B cell (primary cell): ENCODE data around the gene CLIP2. TPM values are rescaled to one million over a fixed set of nuclear protein-coding genes. Genes with fewer than 3 reads are reported as not detected.

ENCODE experiments used
- ATAC-seq: fragments of 200-7000 bp; cut with Tn5 transposase; one replicate; pipeline ENCODE4 v1.10.0; 2021; ENCODE audit warnings: low read depth, mild to moderate bottlenecking, moderate number of reproducible peaks, moderate library complexity
- CTCF ChIA-PET: fragments of 350-600 bp; sonication (Branson Sonifier 250); formaldehyde crosslinking; loops from one replicate; lab custom pipeline; 2021; ENCODE audit warnings: antibody characterized with exemption, inconsistent platforms; lab: Charles Lee
- POLR2A ChIA-PET: fragments of 350-600 bp; sonication (Branson Sonifier 250); formaldehyde crosslinking; loops from one replicate; lab custom pipeline; 2021; ENCODE audit warnings: antibody characterized with exemption; lab: Charles Lee
- DNase-seq: peaks from one replicate; pipeline ENCODE4 v3.0.0; 2013
- H2AFZ ChIP-seq: 2 replicates; pipeline ENCODE4 v1.6.1; 2012; ENCODE audit warnings: mild to moderate bottlenecking, low read depth, low read length; ENCODE audit not compliant: insufficient read depth, poor library complexity, severe bottlenecking
- H3K27ac ChIP-seq, 2 donors: 1 replicate in 1 of 2; 2 replicates in 1 of 2; pipeline ENCODE4 v1.5.1; 2012 to 2013; ENCODE audit warnings: low read length in 2 of 2, mild to moderate bottlenecking in 2 of 2, moderate library complexity in 1 of 2
- H3K27me3 ChIP-seq, 4 experiments: fragments of 200-600 bp in 1 of 4; sonication (generic) in 1 of 4; replicated peaks in 1 of 4; 1 replicate in 2 of 4; 2 replicates in 2 of 4; pipeline versions ENCODE4 v1.6.1 to v1.7.0; 2013 to 2016; ENCODE audit warnings: low read length in 3 of 4, mild to moderate bottlenecking in 2 of 4, mixed read lengths in 1 of 4, moderate library complexity in 1 of 4; ENCODE audit not compliant: insufficient read depth in 4 of 4, control insufficient read depth in 3 of 4; ENCODE audit errors: control extremely low read depth in 1 of 4
- H3K36me3 ChIP-seq, 2 experiments: replicated peaks in 1 of 2; 1 replicate in 1 of 2; 2 replicates in 1 of 2; pipeline versions ENCODE4 v1.6.1 to v1.7.1; 2013; ENCODE audit warnings: low read length in 1 of 2; ENCODE audit not compliant: insufficient read depth in 2 of 2, control insufficient read depth in 1 of 2; ENCODE audit errors: control extremely low read depth in 1 of 2, extremely low read depth in 1 of 2
- H3K4me1 ChIP-seq, 2 donors: fragments of 200-600 bp in 1 of 2; sonication (generic) in 1 of 2; 1 replicate in 1 of 2; 2 replicates in 1 of 2; pipeline versions ENCODE4 v1.5.1 to v1.6.1; 2013 to 2017; ENCODE audit warnings: low read length in 2 of 2; ENCODE audit not compliant: control insufficient read depth in 2 of 2, insufficient read depth in 2 of 2
- H3K4me2 ChIP-seq: replicated peaks from 2 replicates; pipeline ENCODE3; 2012; ENCODE audit warnings: mild to moderate bottlenecking, low read depth, low read length; ENCODE audit not compliant: poor library complexity, severe bottlenecking
- H3K4me3 ChIP-seq, 5 experiments: fragments of 200-600 bp in 1 of 5; sonication (generic) in 1 of 5; 1 replicate in 3 of 5; 2 replicates in 2 of 5; pipeline versions ENCODE4 v1.5.1 to v1.7.0; 2011 to 2016; ENCODE audit warnings: low read length in 4 of 5, mild to moderate bottlenecking in 4 of 5, low read depth in 2 of 5, control low read depth in 1 of 5, moderate library complexity in 1 of 5; ENCODE audit not compliant: insufficient read depth in 1 of 5; ENCODE audit errors: control extremely low read depth in 1 of 5, extremely low read depth in 1 of 5
- H3K79me2 ChIP-seq: fragments of 200-600 bp; sonication (generic); one replicate; pipeline ENCODE4 v1.6.0; 2016; ENCODE audit warnings: low read length; ENCODE audit not compliant: control insufficient read depth, insufficient read depth
- H3K9ac ChIP-seq: fragments of 200-600 bp; sonication (generic); 2 replicates; pipeline ENCODE4 v1.6.1; 2017; ENCODE audit warnings: mild to moderate bottlenecking, low read length, moderate library complexity
- H3K9me3 ChIP-seq, 3 donors: one replicate each; pipeline versions ENCODE4 v1.6.1 to v1.7.1; 2013; ENCODE audit warnings: low read length in 2 of 3; ENCODE audit not compliant: control insufficient read depth in 2 of 3, insufficient read depth in 1 of 3; ENCODE audit errors: control extremely low read depth in 1 of 3
- H4K20me1 ChIP-seq: 2 replicates; pipeline ENCODE4 v1.6.0; 2012; ENCODE audit warnings: mild to moderate bottlenecking, low read length; ENCODE audit not compliant: insufficient read depth, control insufficient read depth, poor library complexity, severe bottlenecking
- H3K27ac Mint-ChIP-seq: one replicate; pipeline ENCODE4 v1.8.0; 2021; ENCODE audit warnings: mixed read lengths
- H3K27me3 Mint-ChIP-seq: one replicate; pipeline ENCODE4 v1.8.0; 2021; ENCODE audit warnings: mixed read lengths
- H3K4me1 Mint-ChIP-seq: one replicate; pipeline ENCODE4 v1.8.0; 2021; ENCODE audit warnings: mixed read lengths
- H3K4me3 Mint-ChIP-seq: one replicate; pipeline ENCODE4 v1.8.0; 2021; ENCODE audit warnings: mixed read lengths
- H3K9me3 Mint-ChIP-seq: one replicate; pipeline ENCODE4 v1.8.0; 2022; ENCODE audit warnings: mixed read lengths; ENCODE audit not compliant: insufficient read depth
- CTCF ChIP-seq: fragments of 200-600 bp; IDR thresholded peaks from one replicate; pipeline ENCODE4 v1.8.0; 2022; ENCODE audit warnings: antibody characterized with exemption, mild to moderate bottlenecking
- EZH2 ChIP-seq: IDR thresholded peaks from 2 replicates; pipeline ENCODE4 v1.6.1; 2012; ENCODE audit warnings: borderline replicate concordance, low read depth, mild to moderate bottlenecking, moderate library complexity, low read length; ENCODE audit not compliant: insufficient read depth, poor library complexity, severe bottlenecking
- WGBS: methylation state at CpG from one replicate; pipeline ENCODE4 v1.1.5; 2013; ENCODE audit warnings: missing lambda C conversion rate; ENCODE audit not compliant: insufficient coverage; 5-methylcytosine and 5-hydroxymethylcytosine counted together
- intact Hi-C: fragments of 100-400 bp; cut with micrococcal nuclease; formaldehyde crosslinking; loops from one replicate; pipeline ENCODE4 v1.10.0; 2022
- polyA plus RNA-seq: library from polyadenylated mRNA; depleted of rRNA; stranded (reverse); fragments of >200 nt; gene quantifications from 2 replicates; pipeline ENCODE4 v1.2.3, GENCODE V29; 2012
- total RNA-seq, 2 donors: library from RNA; stranded (reverse); fragments of 120-200 nt in 1 of 2; gene quantifications; 1 replicate in 1 of 2; 2 replicates in 1 of 2; pipeline versions ENCODE4 v1.2.3 to v1.2.4, GENCODE V29; 2013 to 2022

CLIP2 gene
- total and polyA plus RNA-seq, 2 donors (not counting 1 experiment from before 2014, with no cell fraction given) = 5.7 to 47.9 TPM

GRCh38 chr7:74398426-74398825 is 109.2 kb downstream of the CLIP2 start:
- Mint-ChIP-seq H3K4me1 (no peaks in the 10 kb centered on the region), H3K4me3 (no peak overlapping the region), H3K9me3 (no peaks in the 10 kb centered on the region), H3K27me3 (no peaks in the 10 kb centered on the region), H3K27ac (no peak overlapping the region)
- no peaks in the 10 kb centered on the region for H3K79me2 ChIP-seq
- H3K27me3 ChIP-seq = no peaks in the 10 kb centered on the region
- WGBS = 100% methylated on average over 5 of the region's 8 CpGs
- H3K4me1 ChIP-seq = no peaks in the 10 kb centered on the region
- H3K4me2 ChIP-seq = no peak overlapping the region
- H3K36me3 ChIP-seq = peaks cover 4 to 16% of the 10 kb centered on the region in 2 experiments
- intact Hi-C loops = no loop called here
- ATAC-seq (no peak), DNase-seq (no peak)
- H4K20me1 ChIP-seq = no peaks in the 10 kb centered on the region
- no peak overlapping the region for H2AFZ ChIP-seq
- H3K27ac ChIP-seq = no peak overlapping the region
- H3K9ac ChIP-seq = no peak overlapping the region
- ChIA-PET POLR2A (no interaction called here), CTCF (interaction anchor here (0.7 to 9.4 kb wide), 3 partner anchors 11 to 330 kb away, joined by 4 to 246 read pairs (median 110); partner anchors contain the start of gene LAT2)
- H3K4me3 ChIP-seq = no peak overlapping the region
- H3K9me3 ChIP-seq = peaks cover 0 to 6% (median 0%) of the 10 kb centered on the region in 3 donors
- TF ChIP-seq CTCF = no peak
- TF ChIP-seq EZH2 = no peak

GRCh38 chr7:74399006-74399405 is 109.8 kb downstream of the CLIP2 start:
- POLR2A ChIA-PET = interaction anchor here (0.6 kb wide), 1 partner anchor 297 kb away, joined by 3 read pairs; no protein-coding TSS in a partner anchor
- Histone ChIP-seq H3K9ac (no peak overlapping the region), H3K27ac (no peak overlapping the region), H2AFZ (no peak overlapping the region), H3K4me2 (no peak overlapping the region), H3K4me1 (no peaks in the 10 kb centered on the region), H3K27me3 (no peaks in the 10 kb centered on the region), H3K9me3 (peaks cover 0 to 6% (median 0%) of the 10 kb centered on the region in 3 donors), H3K79me2 (no peaks in the 10 kb centered on the region), H3K4me3 (no peak overlapping the region), H3K36me3 (peaks cover 4 to 22% of the 10 kb centered on the region in 2 experiments), H4K20me1 (no peaks in the 10 kb centered on the region)
- no peaks in the 10 kb centered on the region for H3K4me1 Mint-ChIP-seq
- CTCF ChIA-PET = interaction anchor here (5.6 to 9.4 kb wide), 2 partner anchors 193 to 331 kb away, joined by 110 to 246 read pairs; partner anchors contain the start of gene LAT2
- no peak for ATAC-seq
- H3K27ac Mint-ChIP-seq = no peak overlapping the region
- WGBS = 91% methylated on average over 4 of the region's 6 CpGs
- TF ChIP-seq CTCF (no peak), EZH2 (no peak)
- no peaks in the 10 kb centered on the region for H3K9me3 Mint-ChIP-seq
- no peak for DNase-seq
- intact Hi-C loops = no loop called here
- H3K4me3 Mint-ChIP-seq = no peak overlapping the region
- H3K27me3 Mint-ChIP-seq = no peaks in the 10 kb centered on the region
